Activated CD4-positive, alpha-beta T cell treated with anti-CD3 and anti-CD28 coated beads, Interleukin-2, amount 10 ng/mL, durations not matched to agents 24 days and 14 days (primary cell): ENCODE measurements around the gene DNAJC6. TPM values are rescaled to one million over a fixed set of nuclear protein-coding genes. Genes with fewer than 3 reads are reported as not detected.
"Not testable (repeated sequence)": the region's sequence is repeated elsewhere in the genome, so short reads cannot be mapped to it uniquely, and the experiment has no call there.

ENCODE experiments used
- DNase-seq: peaks from one replicate; pipeline ENCODE4 v3.0.0; 2022
- H3K27ac Mint-ChIP-seq: one replicate; pipeline ENCODE4 v1.8.0; 2022; ENCODE audit warnings: mild to moderate bottlenecking, mixed read lengths
- H3K27me3 Mint-ChIP-seq: one replicate; pipeline ENCODE4 v1.8.0; 2022; ENCODE audit warnings: mixed read lengths
- H3K36me3 Mint-ChIP-seq: one replicate; pipeline ENCODE4 v1.8.0; 2022; ENCODE audit warnings: low read depth, mild to moderate bottlenecking, mixed read lengths
- H3K4me1 Mint-ChIP-seq: one replicate; pipeline ENCODE4 v1.8.0; 2021; ENCODE audit warnings: mixed read lengths
- H3K4me3 Mint-ChIP-seq: one replicate; pipeline ENCODE4 v1.8.0; 2022; ENCODE audit warnings: mild to moderate bottlenecking, moderate library complexity, mixed read lengths
- H3K9me3 Mint-ChIP-seq: one replicate; pipeline ENCODE4 v1.8.0; 2021; ENCODE audit warnings: mixed read lengths
- intact Hi-C: fragments of 100-400 bp; cut with micrococcal nuclease; formaldehyde crosslinking; loops from one replicate; pipeline ENCODE4 v1.15.1; 2023
- total RNA-seq: library from RNA; stranded (reverse); gene quantifications from 2 replicates; pipeline ENCODE4 v1.2.3, GENCODE V29; 2022

DNAJC6 gene
- total RNA-seq, 1 donor from 2014 or later: 2.8 TPM

GRCh38 chr1:65346190-65346589 is 36.8 kb downstream of the DNAJC6 start:
- Mint-ChIP-seq H3K4me1 (no peaks in the 10 kb centered on the region), H3K27me3 (peaks cover 8% of the 10 kb centered on the region), H3K36me3 (no peaks in the 10 kb centered on the region), H3K4me3 (no peak overlapping the region), H3K27ac (no peak overlapping the region), H3K9me3 (no peaks in the 10 kb centered on the region)
- intact Hi-C loops: no loop called here
- no peak for DNase-seq

- intact Hi-C loops: no loop called here
- no peaks in the 10 kb centered on the region for H3K36me3 Mint-ChIP-seq
- no peak overlapping the region for H3K27ac Mint-ChIP-seq
- H3K4me3 Mint-ChIP-seq: no peak overlapping the region
- H3K4me1 Mint-ChIP-seq: no peaks in the 10 kb centered on the region
- H3K9me3 Mint-ChIP-seq: no peaks in the 10 kb centered on the region
- no peak for DNase-seq
- peaks cover 4% of the 10 kb centered on the region for H3K27me3 Mint-ChIP-seq
These were observed 45.8 kb downstream of the DNAJC6 start for GRCh38 chr1:65355031-65355712.

GRCh38 chr1:65357291-65357960 is 48.1 kb downstream of the DNAJC6 start:
- H3K27me3 Mint-ChIP-seq: no peaks in the 10 kb centered on the region
- no peaks in the 10 kb centered on the region for H3K36me3 Mint-ChIP-seq
- H3K27ac Mint-ChIP-seq: no peak overlapping the region
- no peak for DNase-seq
- intact Hi-C loops: no loop called here
- no peaks in the 10 kb centered on the region for H3K4me1 Mint-ChIP-seq
- H3K4me3 Mint-ChIP-seq: no peak overlapping the region
- H3K9me3 Mint-ChIP-seq: no peaks in the 10 kb centered on the region

- no peak overlapping the region for H3K27ac Mint-ChIP-seq
- H3K4me3 Mint-ChIP-seq: no peak overlapping the region
- intact Hi-C loops: no loop called here
- no peaks in the 10 kb centered on the region for H3K36me3 Mint-ChIP-seq
- H3K4me1 Mint-ChIP-seq: no peaks in the 10 kb centered on the region
- DNase-seq: no peak
- no peaks in the 10 kb centered on the region for H3K9me3 Mint-ChIP-seq
- H3K27me3 Mint-ChIP-seq: no peaks in the 10 kb centered on the region
These were observed 50.5 kb downstream of the DNAJC6 start for GRCh38 chr1:65359888-65360287.

GRCh38 chr1:65360648-65361047 is 51.3 kb downstream of the DNAJC6 start:
- H3K4me1 Mint-ChIP-seq: no peaks in the 10 kb centered on the region
- H3K36me3 Mint-ChIP-seq: no peaks in the 10 kb centered on the region
- no peaks in the 10 kb centered on the region for H3K9me3 Mint-ChIP-seq
- DNase-seq: no peak
- H3K27me3 Mint-ChIP-seq: no peaks in the 10 kb centered on the region
- no peak overlapping the region for H3K4me3 Mint-ChIP-seq
- no peak overlapping the region for H3K27ac Mint-ChIP-seq
- intact Hi-C loops: no loop called here

- Mint-ChIP-seq H3K36me3 (no peaks in the 10 kb centered on the region), H3K4me1 (no peaks in the 10 kb centered on the region), H3K27me3 (no peaks in the 10 kb centered on the region), H3K27ac (no peak overlapping the region), H3K9me3 (no peaks in the 10 kb centered on the region), H3K4me3 (no peak overlapping the region)
- DNase-seq: no peak
- intact Hi-C loops: no loop called here
These were observed 53.2 kb downstream of the DNAJC6 start for GRCh38 chr1:65362545-65362944.

- Mint-ChIP-seq H3K36me3 (no peaks in the 10 kb centered on the region), H3K27ac (no peak overlapping the region), H3K27me3 (no peaks in the 10 kb centered on the region), H3K4me1 (no peaks in the 10 kb centered on the region), H3K9me3 (no peaks in the 10 kb centered on the region), H3K4me3 (no peak overlapping the region)
- intact Hi-C loops: no loop called here
- no peak for DNase-seq
These were observed 54.1 kb downstream of the DNAJC6 start for GRCh38 chr1:65363484-65363883.

- Mint-ChIP-seq H3K4me3 (no peak overlapping the region), H3K9me3 (peaks cover 7% of the 10 kb centered on the region), H3K27me3 (no peaks in the 10 kb centered on the region), H3K36me3 (no peaks in the 10 kb centered on the region), H3K4me1 (no peaks in the 10 kb centered on the region), H3K27ac (no peak overlapping the region)
- no peak for DNase-seq
- intact Hi-C loops: no loop called here
These were observed 59.1 kb downstream of the DNAJC6 start for GRCh38 chr1:65368403-65368802.

GRCh38 chr1:65371544-65371943 is 62.2 kb downstream of the DNAJC6 start:
- Mint-ChIP-seq H3K27me3 (peaks cover 1% of the 10 kb centered on the region), H3K27ac (no peak overlapping the region), H3K4me1 (no peaks in the 10 kb centered on the region), H3K36me3 (no peaks in the 10 kb centered on the region), H3K4me3 (no peak overlapping the region), H3K9me3 (peaks cover 11% of the 10 kb centered on the region)
- intact Hi-C loops: no loop called here
- DNase-seq: no peak

GRCh38 chr1:65372557-65372956 is 63.2 kb downstream of the DNAJC6 start:
- peaks cover 11% of the 10 kb centered on the region for H3K9me3 Mint-ChIP-seq
- peaks cover 4% of the 10 kb centered on the region for H3K27me3 Mint-ChIP-seq
- H3K4me3 Mint-ChIP-seq: no peak overlapping the region
- intact Hi-C loops: no loop called here
- no peak for DNase-seq
- H3K36me3 Mint-ChIP-seq: no peaks in the 10 kb centered on the region
- H3K27ac Mint-ChIP-seq: no peak overlapping the region
- H3K4me1 Mint-ChIP-seq: no peaks in the 10 kb centered on the region

- no peak overlapping the region for H3K4me3 Mint-ChIP-seq
- H3K27ac Mint-ChIP-seq: no peak overlapping the region
- intact Hi-C loops: no loop called here
- peaks cover 3% of the 10 kb centered on the region for H3K36me3 Mint-ChIP-seq
- DNase-seq: no peak
- peaks cover 16% of the 10 kb centered on the region for H3K27me3 Mint-ChIP-seq
- H3K4me1 Mint-ChIP-seq: no peaks in the 10 kb centered on the region
- H3K9me3 Mint-ChIP-seq: peaks cover 16% of the 10 kb centered on the region
These were observed 68.3 kb downstream of the DNAJC6 start for GRCh38 chr1:65377496-65378246.

- no peak for DNase-seq
- H3K4me1 Mint-ChIP-seq: no peaks in the 10 kb centered on the region
- H3K4me3 Mint-ChIP-seq: no peak overlapping the region
- H3K9me3 Mint-ChIP-seq: peaks cover 16% of the 10 kb centered on the region
- H3K27me3 Mint-ChIP-seq: peaks cover 17% of the 10 kb centered on the region
- intact Hi-C loops: no loop called here
- H3K27ac Mint-ChIP-seq: no peak overlapping the region
- H3K36me3 Mint-ChIP-seq: peaks cover 7% of the 10 kb centered on the region
These were observed 69.1 kb downstream of the DNAJC6 start for GRCh38 chr1:65378247-65378946.

GRCh38 chr1:65384426-65384825 is 75.1 kb downstream of the DNAJC6 start:
- Mint-ChIP-seq H3K4me1 (peaks cover 10% of the 10 kb centered on the region), H3K9me3 (peaks cover 12% of the 10 kb centered on the region), H3K36me3 (peaks cover 13% of the 10 kb centered on the region)
- H3K27me3 Mint-ChIP-seq, H3K27ac Mint-ChIP-seq, intact Hi-C loops, H3K4me3 Mint-ChIP-seq, DNase-seq: not testable (repeated sequence)

GRCh38 chr1:65386439-65386838 is 77.1 kb downstream of the DNAJC6 start:
- Mint-ChIP-seq H3K9me3 (peaks cover 9% of the 10 kb centered on the region), H3K36me3 (peaks cover 15% of the 10 kb centered on the region), H3K27me3 (peaks cover 2% of the 10 kb centered on the region), H3K4me3 (no peak overlapping the region), H3K27ac (no peak overlapping the region), H3K4me1 (peaks cover 18% of the 10 kb centered on the region)
- DNase-seq: no peak
- intact Hi-C loops: no loop called here
